Right lobe of liver (tissue), 4 donors: ENCODE data around the gene FBXO21.

ENCODE experiments used
- POLR2A ChIP-seq: fragments of 450-650 bp; IDR thresholded peaks from one replicate; pipeline ENCODE4 v1.6.1; 2017; ENCODE audit warnings: antibody characterized with exemption, mild to moderate bottlenecking
- TF ChIP-seq, protein P1 (sequence below), 4 donors: fragments of 200-600 bp in 3 of 4; fragments of 450-650 bp in 1 of 4; IDR thresholded peaks; one replicate each; pipeline versions ENCODE4 v1.5.1 to v1.8.0; 2016 to 2022; ENCODE audit warnings: antibody characterized with exemption in 4 of 4, mild to moderate bottlenecking in 2 of 4
- donor health status: DM: no; HTN: no; CAD: no.
- donor health status: DM: no; HTN: no; CAD: no.
- donor health status: DM: no; HTN: yes; CAD: no.

DNA sequence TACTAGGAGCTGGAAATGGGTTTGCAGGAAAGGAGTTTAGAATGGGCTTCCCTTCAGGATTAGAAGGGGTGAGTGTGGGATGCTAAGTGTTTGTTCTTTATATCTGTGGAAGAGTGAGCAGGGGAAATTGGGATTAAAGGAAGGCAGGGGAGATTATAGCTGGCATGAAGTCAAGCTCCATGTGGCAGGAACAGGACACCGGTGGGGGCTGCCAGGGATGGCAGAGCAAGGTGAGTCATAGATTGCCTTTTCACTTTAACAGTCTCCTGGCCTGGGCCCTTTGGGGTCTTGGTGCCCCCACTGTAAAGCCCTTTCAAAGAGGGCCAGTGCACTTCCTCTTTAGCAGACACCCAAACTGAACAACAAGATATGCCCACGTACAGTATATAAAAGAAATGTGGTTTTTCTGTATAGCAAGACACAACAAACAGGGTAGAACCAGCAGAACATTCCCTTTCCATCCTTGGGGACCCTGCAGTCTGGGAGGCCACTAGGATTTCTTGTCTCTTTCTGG, 23.1 kb upstream of the FBXO21 start:
- TF ChIP-seq, protein P1, sequence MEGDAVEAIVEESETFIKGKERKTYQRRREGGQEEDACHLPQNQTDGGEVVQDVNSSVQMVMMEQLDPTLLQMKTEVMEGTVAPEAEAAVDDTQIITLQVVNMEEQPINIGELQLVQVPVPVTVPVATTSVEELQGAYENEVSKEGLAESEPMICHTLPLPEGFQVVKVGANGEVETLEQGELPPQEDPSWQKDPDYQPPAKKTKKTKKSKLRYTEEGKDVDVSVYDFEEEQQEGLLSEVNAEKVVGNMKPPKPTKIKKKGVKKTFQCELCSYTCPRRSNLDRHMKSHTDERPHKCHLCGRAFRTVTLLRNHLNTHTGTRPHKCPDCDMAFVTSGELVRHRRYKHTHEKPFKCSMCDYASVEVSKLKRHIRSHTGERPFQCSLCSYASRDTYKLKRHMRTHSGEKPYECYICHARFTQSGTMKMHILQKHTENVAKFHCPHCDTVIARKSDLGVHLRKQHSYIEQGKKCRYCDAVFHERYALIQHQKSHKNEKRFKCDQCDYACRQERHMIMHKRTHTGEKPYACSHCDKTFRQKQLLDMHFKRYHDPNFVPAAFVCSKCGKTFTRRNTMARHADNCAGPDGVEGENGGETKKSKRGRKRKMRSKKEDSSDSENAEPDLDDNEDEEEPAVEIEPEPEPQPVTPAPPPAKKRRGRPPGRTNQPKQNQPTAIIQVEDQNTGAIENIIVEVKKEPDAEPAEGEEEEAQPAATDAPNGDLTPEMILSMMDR (IDR thresholded peaks at IDR 0.05), result no peak
- TF ChIP-seq POLR2A, result no peak
